Karpas-422 (cell line): ENCODE data around the gene AATK. TPM values are rescaled to one million over a fixed set of nuclear protein-coding genes. Genes with fewer than 3 reads are reported as not detected.

Experiments
- DNase-seq: peaks from one replicate; pipeline ENCODE4 v3.0.0-alpha.2; 2015
- H2AFZ ChIP-seq: fragments of 200-600 bp; sonication (generic); 2 replicates; pipeline ENCODE4 v1.6.1; 2014; ENCODE audit warnings: antibody characterized with exemption, low read length, mixed read lengths
- H3K27ac ChIP-seq: fragments of 200-600 bp; sonication (generic); 2 replicates; pipeline ENCODE4 v1.5.1; 2014; ENCODE audit warnings: mild to moderate bottlenecking, low read length, moderate library complexity
- H3K27me3 ChIP-seq: fragments of 200-600 bp; sonication (generic); 2 replicates; pipeline ENCODE4 v1.6.1; 2014; ENCODE audit warnings: low read length, mixed read lengths
- H3K36me3 ChIP-seq: fragments of 200-600 bp; sonication (generic); 2 replicates; pipeline ENCODE4 v1.6.1; 2014; ENCODE audit warnings: low read length, mixed read lengths; ENCODE audit not compliant: insufficient read depth
- H3K4me1 ChIP-seq: fragments of 200-600 bp; sonication (generic); 2 replicates; pipeline ENCODE4 v1.6.1; 2014; ENCODE audit warnings: mild to moderate bottlenecking, low read length, mixed read lengths
- H3K4me2 ChIP-seq: fragments of 200-600 bp; sonication (generic); 2 replicates; pipeline ENCODE4 v1.6.1; 2014; ENCODE audit warnings: low read length, low read depth, mild to moderate bottlenecking; ENCODE audit not compliant: poor library complexity, severe bottlenecking
- H3K4me3 ChIP-seq: fragments of 200-600 bp; sonication (generic); 2 replicates; pipeline ENCODE4 v1.5.1; 2014; ENCODE audit warnings: mild to moderate bottlenecking, antibody characterized with exemption, low read length, mixed read lengths
- H3K79me2 ChIP-seq: fragments of 200-600 bp; sonication (generic); 2 replicates; pipeline ENCODE4 v1.6.1; 2014; ENCODE audit warnings: mild to moderate bottlenecking, low read length, mixed read lengths
- H3K9ac ChIP-seq: fragments of 200-600 bp; sonication (generic); 2 replicates; pipeline ENCODE4 v1.6.0; 2014; ENCODE audit warnings: low read length
- H3K9me2 ChIP-seq: fragments of 200-600 bp; sonication (generic), shearing (Covaris generic); replicated peaks from 2 replicates; pipeline ENCODE4 v1.6.0; 2014; ENCODE audit warnings: mild to moderate bottlenecking, low read length, moderate library complexity; ENCODE audit not compliant: insufficient read depth
- H3K9me3 ChIP-seq: fragments of 300-700, 200-600 bp; sonication (generic); 2 replicates; pipeline ENCODE4 v1.6.1; 2014; ENCODE audit warnings: low read length, mixed read lengths
- H4K20me1 ChIP-seq: fragments of 200-600 bp; sonication (generic); 2 replicates; pipeline ENCODE4 v1.6.1; 2014; ENCODE audit warnings: mild to moderate bottlenecking, antibody characterized with exemption, low read length, low read depth; ENCODE audit not compliant: insufficient read depth
- total RNA-seq: library from RNA; depleted of rRNA; stranded (reverse); fragments of >200 nt; shearing (Covaris generic); gene quantifications from 2 replicates; pipeline ENCODE4 v1.2.3, GENCODE V29; 2014; ENCODE audit warnings: low replicate concordance

Gene AATK
- total RNA-seq, 1 experiment from 2014 or later = not detected

DNA sequence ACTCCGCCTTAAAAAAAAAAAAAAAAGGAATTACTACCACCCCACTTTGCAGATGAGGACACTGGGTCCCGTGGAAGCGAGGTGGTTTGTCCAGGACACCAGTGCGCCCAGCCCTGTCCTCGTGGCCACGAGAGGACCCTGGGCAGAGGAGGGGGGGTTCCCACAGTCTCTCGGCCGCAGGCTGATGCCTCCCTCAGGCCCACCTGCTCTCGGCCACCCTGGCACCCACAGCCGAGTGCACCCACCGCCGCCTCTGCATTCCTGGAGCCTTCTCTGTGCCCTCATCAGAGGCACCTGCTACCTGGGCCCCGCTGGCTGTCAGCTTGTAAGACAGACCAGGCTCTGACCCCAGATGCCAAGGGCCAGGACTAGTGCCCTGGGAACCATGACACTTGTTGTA, 28.8 kb downstream of the AATK start:
- Histone ChIP-seq H3K9me3 (peaks cover 3% of the 10 kb centered on the region; the same call in 1 of the 2 replicates), H2AFZ (no peak overlapping the region), H4K20me1 (no peaks in the 10 kb centered on the region), H3K27me3 (no peaks in the 10 kb centered on the region), H3K36me3 (no peaks in the 10 kb centered on the region), H3K4me3 (no peak overlapping the region), H3K9me2 (no peaks in the 10 kb centered on the region), H3K27ac (no peak overlapping the region), H3K4me2 (no peak overlapping the region), H3K4me1 (no peaks in the 10 kb centered on the region), H3K9ac (no peak overlapping the region), H3K79me2 (no peaks in the 10 kb centered on the region)
- no peak for DNase-seq

DNA sequence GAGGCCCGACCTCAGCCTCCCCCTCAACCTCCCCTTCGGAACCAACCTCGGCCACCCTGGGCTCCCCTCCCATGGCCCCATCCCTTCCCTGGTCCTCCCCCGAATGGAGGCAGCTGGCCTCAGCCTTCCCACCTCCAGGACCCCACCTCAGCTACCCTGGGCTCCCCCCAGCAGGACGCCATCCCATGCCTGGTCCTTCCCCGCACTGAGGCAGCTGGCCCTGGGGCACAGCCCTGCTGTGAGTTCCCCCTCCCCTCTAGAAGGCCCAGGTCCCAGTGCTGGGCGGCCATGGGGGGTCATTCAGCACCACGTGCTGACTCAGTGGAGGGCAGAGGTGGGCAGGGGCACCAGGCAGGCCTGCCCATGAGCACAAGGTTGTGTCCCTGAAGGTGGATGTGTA, 29.7 kb downstream of the AATK start:
- Histone ChIP-seq H3K4me2 (no peak overlapping the region), H3K9me3 (peaks cover 3% of the 10 kb centered on the region; the same call in 1 of the 2 replicates), H3K36me3 (no peaks in the 10 kb centered on the region), H4K20me1 (no peaks in the 10 kb centered on the region), H3K27me3 (no peaks in the 10 kb centered on the region), H3K27ac (no peak overlapping the region), H3K9ac (no peak overlapping the region), H3K9me2 (no peaks in the 10 kb centered on the region), H3K4me3 (no peak overlapping the region), H3K4me1 (no peaks in the 10 kb centered on the region), H2AFZ (no peak overlapping the region), H3K79me2 (no peaks in the 10 kb centered on the region)
- no peak for DNase-seq

DNA sequence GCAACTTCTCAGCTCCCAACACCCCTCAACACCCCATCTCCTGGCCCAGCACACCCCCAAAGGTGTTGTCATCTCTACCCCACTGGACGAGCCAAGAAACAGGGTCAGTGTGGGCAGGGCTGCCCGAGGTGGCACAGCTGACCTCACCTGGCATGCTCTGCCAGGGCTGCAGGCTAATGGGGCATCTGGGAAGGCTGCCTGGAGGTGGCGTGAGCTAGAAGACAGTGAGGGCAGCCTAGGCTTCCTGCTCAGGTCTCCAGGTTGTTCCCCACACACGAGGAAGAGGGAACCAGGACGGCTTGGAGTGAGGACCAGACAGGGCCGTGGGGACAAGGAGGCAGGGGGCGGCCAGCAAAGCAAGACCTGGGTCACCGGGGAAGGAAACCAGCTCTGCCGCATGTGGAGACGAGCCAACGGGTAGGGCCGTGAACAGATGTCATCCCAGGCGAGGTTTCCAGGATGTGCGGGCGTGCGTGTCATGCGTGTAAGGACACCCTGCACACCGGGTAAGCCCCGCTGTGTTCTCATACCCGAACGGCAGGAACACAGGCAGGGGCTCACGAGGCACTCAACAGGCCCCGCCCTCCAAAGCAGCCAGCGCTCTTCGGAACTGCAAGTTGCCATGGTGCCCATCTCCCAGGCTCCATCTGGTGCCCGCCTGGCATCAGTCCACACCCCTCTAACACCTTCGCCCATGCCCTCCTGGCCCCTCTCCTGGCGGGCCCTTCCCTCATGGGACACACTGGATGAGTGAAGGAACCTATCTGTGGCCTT, 30.3 kb downstream of the AATK start:
- Histone ChIP-seq H3K27ac (no peak overlapping the region), H3K9ac (no peak overlapping the region), H3K4me1 (no peaks in the 10 kb centered on the region), H3K4me3 (no peak overlapping the region), H3K9me3 (peaks cover 3% of the 10 kb centered on the region; the same call in 1 of the 2 replicates), H3K79me2 (no peaks in the 10 kb centered on the region), H3K4me2 (no peak overlapping the region), H2AFZ (no peak overlapping the region), H4K20me1 (no peaks in the 10 kb centered on the region), H3K9me2 (no peaks in the 10 kb centered on the region), H3K27me3 (no peaks in the 10 kb centered on the region), H3K36me3 (no peaks in the 10 kb centered on the region)
- no peak for DNase-seq

DNA sequence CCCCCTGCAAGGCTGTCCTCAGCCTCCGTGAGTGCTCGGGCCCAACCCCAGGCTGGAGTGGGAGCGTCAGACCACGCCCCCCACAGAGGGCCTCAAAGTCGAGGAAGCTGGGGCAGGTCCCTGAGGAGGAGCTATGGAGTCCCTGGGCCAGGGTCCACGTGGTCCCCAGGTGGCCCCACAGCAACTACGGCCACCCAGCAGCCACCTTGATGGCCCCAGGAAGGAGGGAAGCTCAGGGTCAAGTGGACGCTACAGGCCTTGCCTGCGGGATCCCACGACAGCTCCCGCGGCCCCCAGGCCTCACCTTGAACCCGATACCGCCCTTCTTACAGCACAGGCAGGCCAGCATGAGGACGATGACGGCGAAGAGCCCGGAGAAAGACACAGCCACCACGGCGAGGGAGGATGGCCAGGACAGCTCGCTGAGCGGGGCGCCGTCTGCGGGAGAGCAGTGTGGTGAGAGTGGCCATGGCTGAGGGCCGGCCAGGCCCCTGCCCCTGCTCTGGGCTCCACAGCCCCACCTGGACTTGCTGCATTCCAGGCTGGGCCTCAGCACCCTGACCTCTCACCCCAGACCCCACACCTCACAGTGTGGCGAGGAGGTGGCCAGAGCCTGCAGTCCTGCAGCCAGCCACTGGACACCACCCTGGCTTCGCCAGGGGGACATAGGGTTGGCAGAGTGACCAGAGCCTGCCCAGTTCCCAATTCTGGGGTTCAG, 31.8 kb downstream of the AATK start:
- H4K20me1 ChIP-seq = no peaks in the 10 kb centered on the region
- peaks cover 3% of the 10 kb centered on the region; the same call in 1 of the 2 replicates for H3K9me3 ChIP-seq
- H3K36me3 ChIP-seq = no peaks in the 10 kb centered on the region
- H3K4me3 ChIP-seq = no peak overlapping the region
- no peak overlapping the region for H3K9ac ChIP-seq
- H3K4me1 ChIP-seq = no peaks in the 10 kb centered on the region
- H3K4me2 ChIP-seq = no peak overlapping the region
- H3K27me3 ChIP-seq = no peaks in the 10 kb centered on the region
- H3K9me2 ChIP-seq = no peaks in the 10 kb centered on the region
- no peak for DNase-seq
- H2AFZ ChIP-seq = no peak overlapping the region
- H3K27ac ChIP-seq = no peak overlapping the region
- H3K79me2 ChIP-seq = no peaks in the 10 kb centered on the region

DNA sequence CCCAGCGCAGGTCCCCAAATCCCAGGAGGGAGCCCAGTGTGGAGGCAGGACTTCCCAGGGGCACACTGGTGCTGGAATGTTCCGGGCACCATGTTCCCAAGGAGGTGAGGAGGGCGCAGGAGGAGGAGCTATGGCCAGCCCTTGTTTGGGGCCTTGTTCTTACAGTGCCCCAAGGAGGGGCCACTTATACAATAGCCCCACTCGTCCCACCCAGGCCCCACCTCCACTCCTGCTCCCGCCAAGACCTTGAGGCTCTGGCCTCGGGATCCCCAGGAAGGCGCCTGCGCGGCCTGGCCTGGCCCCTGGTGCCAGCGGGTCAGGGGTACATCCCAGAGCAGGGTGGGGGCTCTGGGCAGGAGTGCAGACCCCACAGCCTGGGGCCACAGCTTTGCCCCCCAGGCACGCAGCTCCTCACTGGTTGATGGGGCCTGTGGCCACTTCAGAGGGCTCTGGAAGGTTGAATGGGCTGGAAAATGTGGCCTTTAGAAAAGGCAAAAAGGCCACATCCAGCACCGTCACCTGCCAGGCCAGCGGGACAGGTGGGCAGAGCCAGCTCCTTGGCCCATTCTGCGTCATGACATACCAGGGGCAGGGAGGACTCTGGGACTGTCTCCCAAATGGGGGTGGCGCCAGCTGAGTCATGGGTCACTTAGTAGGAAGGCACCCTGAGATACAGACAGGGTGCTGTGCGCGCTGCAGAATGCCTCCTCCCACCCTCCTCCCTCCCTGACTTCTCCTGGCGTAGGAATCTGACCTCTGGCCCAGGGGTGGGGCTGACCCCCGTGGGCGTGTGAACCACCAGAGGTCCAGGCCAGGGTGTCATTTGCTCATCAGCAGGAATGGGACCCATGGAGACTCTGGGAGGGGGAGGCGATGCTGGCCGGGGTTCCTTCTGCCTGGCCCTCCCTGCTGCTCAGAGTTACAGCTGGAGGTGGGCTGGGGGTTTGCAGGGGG, 33.0 kb downstream of the AATK start:
- H3K79me2 ChIP-seq = no peaks in the 10 kb centered on the region
- no peaks in the 10 kb centered on the region for H3K9me2 ChIP-seq
- H3K36me3 ChIP-seq = no peaks in the 10 kb centered on the region
- peaks cover under 1% of the 10 kb centered on the region; the same call in 1 of the 2 replicates for H3K9me3 ChIP-seq
- H3K27me3 ChIP-seq = no peaks in the 10 kb centered on the region
- no peaks in the 10 kb centered on the region for H4K20me1 ChIP-seq
- no peaks in the 10 kb centered on the region for H3K4me1 ChIP-seq
- no peak overlapping the region for H3K27ac ChIP-seq
- H3K9ac ChIP-seq = no peak overlapping the region
- no peak overlapping the region for H3K4me2 ChIP-seq
- no peak for DNase-seq
- no peak overlapping the region for H3K4me3 ChIP-seq
- H2AFZ ChIP-seq = no peak overlapping the region

DNA sequence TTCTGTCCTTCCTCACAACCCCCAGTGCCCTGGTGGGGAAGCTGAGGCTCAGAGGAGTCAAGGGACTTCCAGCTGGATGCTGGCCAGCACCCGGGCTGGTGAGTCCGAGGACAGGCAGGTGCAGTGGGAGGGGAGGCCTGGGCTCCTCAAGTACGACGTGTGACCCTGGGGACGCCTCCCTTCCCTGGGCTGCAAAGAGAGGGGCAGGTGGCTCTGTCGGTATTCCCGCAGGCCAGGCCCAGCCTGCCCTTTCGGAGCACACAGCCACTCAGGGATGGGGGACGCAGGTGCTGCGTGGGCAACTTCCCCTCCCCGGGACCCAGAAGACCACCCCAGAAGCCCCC, 33.9 kb downstream of the AATK start:
- Histone ChIP-seq H3K79me2 (no peaks in the 10 kb centered on the region), H2AFZ (no peak overlapping the region), H3K4me2 (no peak overlapping the region), H4K20me1 (no peaks in the 10 kb centered on the region), H3K9me2 (no peaks in the 10 kb centered on the region), H3K9ac (no peak overlapping the region), H3K9me3 (no peaks in the 10 kb centered on the region), H3K4me1 (no peaks in the 10 kb centered on the region), H3K27me3 (no peaks in the 10 kb centered on the region), H3K36me3 (no peaks in the 10 kb centered on the region), H3K4me3 (no peak overlapping the region), H3K27ac (no peak overlapping the region)
- no peak for DNase-seq

DNA sequence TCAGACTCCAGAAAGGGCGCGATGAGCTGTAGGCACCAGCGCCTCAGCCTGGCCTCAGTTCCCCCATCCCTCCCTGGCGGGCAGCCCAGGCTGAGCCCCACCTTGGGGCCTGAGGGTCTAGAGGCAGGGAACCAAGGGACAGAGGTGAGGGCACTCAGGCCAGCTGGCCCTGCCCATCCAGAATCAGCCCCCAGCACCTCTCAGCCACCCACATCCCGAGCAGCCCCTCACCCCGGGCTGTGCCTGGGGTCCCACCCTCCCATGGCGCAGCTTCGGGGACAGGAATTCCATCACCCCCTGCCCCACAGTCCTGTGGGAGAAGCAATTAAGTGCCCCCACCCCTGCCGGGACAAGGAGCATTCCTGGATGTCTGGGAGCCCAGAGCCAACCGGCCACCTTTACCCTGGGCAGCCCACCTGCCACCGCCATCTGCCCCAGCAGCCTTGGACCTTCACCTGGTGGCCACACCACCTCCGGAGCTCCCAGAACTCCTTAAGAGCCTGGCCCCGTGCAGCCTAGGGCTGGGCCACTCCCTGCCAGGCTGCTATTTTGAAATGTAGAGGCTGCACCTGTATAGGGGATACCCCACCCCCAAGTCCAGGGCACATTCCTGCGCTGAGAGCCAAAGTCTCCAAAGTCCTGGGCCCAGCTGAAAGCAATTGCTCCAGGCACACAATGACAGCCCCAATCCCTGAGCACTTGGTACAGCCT, 34.4 kb downstream of the AATK start:
- no peak overlapping the region for H2AFZ ChIP-seq
- H3K36me3 ChIP-seq = no peaks in the 10 kb centered on the region
- H3K4me2 ChIP-seq = no peak overlapping the region
- H4K20me1 ChIP-seq = no peaks in the 10 kb centered on the region
- H3K79me2 ChIP-seq = no peaks in the 10 kb centered on the region
- H3K9me2 ChIP-seq = no peaks in the 10 kb centered on the region
- H3K9ac ChIP-seq = no peak overlapping the region
- H3K9me3 ChIP-seq = no peaks in the 10 kb centered on the region
- H3K4me3 ChIP-seq = no peak overlapping the region
- no peaks in the 10 kb centered on the region for H3K27me3 ChIP-seq
- no peak for DNase-seq
- no peak overlapping the region for H3K27ac ChIP-seq
- H3K4me1 ChIP-seq = no peaks in the 10 kb centered on the region
